ENCODE data around the gene ENOX2.
"Not testable (repeated sequence)": the region's sequence is repeated elsewhere in the genome, so short reads cannot be mapped to it uniquely, and the experiment has no call there.

ENOX2 gene

GRCh38 chrX:130819367-130819766 is 83.6 kb downstream of the ENOX2 start:
- DNase-seq: not testable (repeated sequence)

DNA sequence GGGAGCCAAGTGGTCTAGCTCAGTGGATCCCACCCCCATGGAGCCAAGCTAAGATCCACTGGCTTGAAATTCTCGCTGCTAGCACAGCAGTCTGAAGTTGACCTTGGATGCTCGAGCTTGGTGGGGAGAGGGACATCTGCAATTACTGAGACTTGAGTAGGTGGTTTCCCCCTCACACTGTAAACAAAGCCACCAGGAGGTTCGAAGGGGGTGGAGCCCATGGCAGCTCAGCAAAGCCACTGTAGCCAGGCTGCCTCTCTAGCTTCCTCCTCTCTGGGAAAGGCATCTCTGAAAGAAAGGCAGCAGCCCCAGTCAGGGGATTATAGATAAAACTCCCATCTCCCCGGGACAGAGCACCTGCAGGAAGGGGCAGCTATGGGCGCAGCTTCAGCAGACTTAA is 89.1 kb downstream of the ENOX2 start:
- not testable (repeated sequence) for DNase-seq

GRCh38 chrX:130810561-130810960 is 92.4 kb downstream of the ENOX2 start:
- DNase-seq: no peak

DNA sequence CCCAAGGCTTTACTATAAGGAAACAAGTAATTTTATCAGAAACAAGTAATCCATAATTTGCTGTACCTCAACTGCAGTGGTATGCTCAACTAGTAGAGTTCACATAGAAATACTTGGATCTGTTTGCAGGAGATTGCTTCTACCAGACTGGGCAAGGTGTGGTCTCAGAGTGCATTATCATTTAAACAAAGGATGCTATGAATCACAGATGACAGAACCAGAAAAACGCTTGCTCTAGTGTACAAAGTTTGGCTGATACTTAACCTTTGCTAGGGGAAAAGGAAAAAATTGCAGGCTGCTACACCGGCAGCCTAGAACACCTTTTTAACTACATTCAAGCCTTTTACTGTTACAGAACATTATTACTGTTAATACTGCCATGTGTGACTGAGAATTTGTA is 97.1 kb downstream of the ENOX2 start:
- DNase-seq: no peak

- DNase-seq: no peak
Measured at GRCh38 chrX:130803537-130803936, 99.5 kb downstream of the ENOX2 start.

DNA sequence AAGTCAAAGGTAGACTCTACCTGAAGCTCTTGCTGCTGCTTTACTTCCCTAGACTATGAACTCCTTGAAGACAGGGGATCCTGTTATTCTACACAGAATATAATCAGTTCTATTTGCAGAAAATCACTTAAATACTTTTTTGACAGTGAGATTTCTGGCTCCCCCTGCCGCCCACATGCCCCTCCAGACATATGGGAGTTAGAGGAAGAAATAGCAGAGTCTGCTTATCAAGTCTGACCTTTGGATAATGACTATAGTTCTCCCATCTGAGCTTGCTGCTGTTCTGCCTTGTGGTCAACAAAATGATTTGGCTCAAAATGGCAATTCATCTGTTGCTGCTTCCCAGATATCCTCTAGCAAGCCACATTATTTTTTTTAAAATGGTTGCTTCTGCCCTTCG is 101.1 kb downstream of the ENOX2 start:
- DNase-seq: no peak

GRCh38 chrX:130799393-130799792 is 103.6 kb downstream of the ENOX2 start:
- no peak for DNase-seq

- DNase-seq: no peak
Measured at GRCh38 chrX:130793975-130794374, 109.0 kb downstream of the ENOX2 start.

DNA sequence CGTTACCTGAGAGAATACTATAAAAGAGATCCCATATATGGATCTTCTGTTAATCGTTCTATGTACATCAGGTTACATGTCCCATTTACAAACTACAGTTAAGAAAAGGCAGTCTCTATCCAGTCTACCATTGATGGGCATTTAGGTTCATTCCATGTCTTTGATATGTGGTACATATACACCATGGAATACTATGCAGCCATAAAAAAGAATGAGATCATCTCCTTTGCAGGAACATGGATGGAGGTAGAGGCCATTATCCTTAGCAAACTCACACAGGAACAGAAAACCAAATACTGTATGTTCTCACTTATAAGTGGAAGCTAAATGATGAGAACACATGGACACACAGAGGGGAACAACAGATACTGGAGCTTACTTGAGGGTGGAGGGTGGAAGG is 111.1 kb downstream of the ENOX2 start:
- DNase-seq: not testable (repeated sequence)

GRCh38 chrX:130789793-130790192 is 113.2 kb downstream of the ENOX2 start:
- no peak for DNase-seq

DNA sequence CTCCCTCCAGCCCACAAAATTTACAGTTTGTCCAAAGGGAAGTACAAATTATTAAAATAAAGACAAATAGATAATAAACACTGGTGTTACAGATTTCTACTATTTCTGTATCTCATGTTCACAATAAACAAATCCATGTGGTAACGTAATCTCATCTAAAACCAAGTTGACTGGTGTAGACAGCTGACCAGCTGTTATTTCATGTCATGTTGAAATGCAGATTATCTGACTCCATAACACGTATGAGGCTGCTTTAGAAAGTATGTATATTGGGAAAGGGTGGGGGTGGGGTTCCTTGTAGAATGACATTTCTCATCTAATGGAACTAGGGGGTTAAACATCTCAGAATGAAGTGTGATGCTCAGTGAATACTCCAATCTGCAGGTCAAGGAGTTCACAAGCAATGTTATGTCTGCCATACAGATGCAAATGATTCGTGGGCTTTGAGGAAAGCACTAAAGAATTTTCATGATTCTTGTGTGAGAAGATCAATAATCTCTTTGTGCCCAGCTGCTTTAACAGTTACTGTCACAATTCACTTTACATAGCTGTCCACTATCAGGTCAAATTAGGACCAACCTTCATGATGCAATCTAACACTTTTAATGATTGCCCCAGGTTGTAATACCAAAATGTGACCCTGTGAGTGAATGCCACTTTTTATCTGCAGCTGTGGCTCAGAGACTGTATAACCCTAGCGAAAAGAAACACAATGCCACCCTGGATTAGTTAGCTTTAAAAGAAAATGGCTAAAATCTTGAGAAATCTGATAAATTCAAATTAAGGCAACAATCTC is 114.0 kb downstream of the ENOX2 start:
- DNase-seq: no peak

DNA sequence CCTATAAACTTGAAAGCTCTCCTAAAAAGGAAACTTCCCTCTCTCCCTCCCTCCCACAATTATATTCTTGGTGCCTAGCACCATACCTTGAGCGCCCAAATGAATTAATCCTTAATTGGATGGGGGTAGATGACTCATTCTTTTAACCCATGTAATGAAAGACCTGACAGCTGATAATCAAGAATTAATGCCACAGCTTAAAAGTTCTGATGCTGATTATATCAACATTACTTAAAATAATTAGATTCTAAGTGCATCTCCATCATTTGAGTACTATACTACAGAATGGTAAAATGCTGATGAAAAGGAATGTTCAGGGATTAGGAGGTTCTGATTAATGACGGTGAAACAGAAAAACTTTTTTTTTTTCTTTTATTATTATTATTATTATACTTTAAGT is 117.0 kb downstream of the ENOX2 start:
- DNase-seq: no peak

DNA sequence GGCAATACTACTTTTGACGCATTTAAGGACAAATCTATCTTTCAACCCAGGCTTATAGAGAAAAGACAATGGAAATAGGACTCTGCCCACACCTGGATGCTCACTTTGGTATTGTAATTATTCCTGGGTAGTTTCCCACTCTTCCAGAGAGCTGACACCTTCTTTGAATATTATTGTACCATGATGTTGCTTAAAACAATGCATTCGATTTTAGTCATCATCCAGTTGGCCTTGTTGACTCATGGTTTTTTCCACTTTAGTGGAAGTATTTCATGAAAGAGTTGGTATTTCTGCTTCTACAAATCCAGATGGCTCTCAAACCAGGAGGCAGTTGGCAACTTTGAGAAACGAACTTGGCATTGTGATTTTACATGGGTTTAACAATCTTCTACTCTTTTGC is 124.2 kb downstream of the ENOX2 start:
- DNase-seq: no peak

- DNase-seq: no peak
Measured at GRCh38 chrX:130775849-130776248, 127.2 kb downstream of the ENOX2 start.

GRCh38 chrX:130772776-130773143 is 130.2 kb downstream of the ENOX2 start:
- DNase-seq: no peak

DNA sequence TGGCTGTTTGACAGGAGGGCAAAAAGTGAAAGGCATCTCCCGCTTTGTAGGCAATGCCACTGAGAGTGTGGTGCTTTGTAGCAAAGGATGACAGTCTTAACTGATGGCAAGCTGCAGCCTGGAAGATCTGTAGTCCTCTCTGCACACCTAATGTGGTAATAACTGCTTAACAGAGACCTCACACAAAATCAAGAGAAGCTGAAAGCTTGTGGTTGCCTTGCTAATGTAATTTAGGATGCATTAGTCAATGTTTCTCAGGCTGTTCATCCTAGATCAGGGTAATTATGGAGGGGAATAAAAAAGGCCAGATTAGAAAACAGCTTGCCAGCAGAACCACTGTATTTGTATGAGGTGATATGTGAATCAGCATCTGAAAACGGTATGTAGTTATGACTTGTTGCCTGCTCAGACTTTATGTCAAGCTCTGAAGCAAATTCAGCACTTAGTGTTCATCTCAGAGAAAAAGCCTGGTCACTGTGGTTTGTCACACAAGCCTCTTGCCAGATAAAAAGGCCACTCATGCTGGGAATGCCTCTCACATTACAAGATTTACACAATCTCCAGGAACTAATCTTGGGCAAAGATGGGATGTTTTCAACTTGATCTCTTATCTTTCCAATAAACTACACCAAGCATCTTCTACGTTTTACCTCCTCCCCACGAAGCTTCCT is 130.8 kb downstream of the ENOX2 start:
- no peak for DNase-seq

DNA sequence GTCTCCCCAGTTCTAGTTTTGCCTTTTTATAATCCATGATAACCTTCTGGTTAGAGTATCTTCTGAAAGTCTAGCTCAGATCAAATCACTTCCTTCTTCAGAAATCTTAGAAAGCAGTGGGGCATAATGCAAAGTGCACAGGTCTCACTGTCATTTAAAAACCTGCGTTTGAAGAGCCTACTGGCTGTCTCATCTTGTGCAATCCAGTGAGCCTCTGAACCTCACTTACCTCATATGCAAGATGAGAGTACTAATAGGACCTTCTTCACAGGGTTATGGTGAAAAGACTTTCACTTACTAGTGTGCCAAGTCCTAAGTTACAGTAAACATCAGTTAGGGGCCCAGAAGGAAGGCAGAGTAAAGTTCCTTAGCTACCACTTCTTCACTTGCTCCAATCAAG is 131.4 kb downstream of the ENOX2 start:
- no peak for DNase-seq

GRCh38 chrX:130771230-130771629 is 131.8 kb downstream of the ENOX2 start:
- DNase-seq: no peak

GRCh38 chrX:130770615-130771014 is 132.4 kb downstream of the ENOX2 start:
- no peak for DNase-seq

GRCh38 chrX:130769835-130770234 is 133.2 kb downstream of the ENOX2 start:
- DNase-seq: no peak

GRCh38 chrX:130758072-130758471 is 144.9 kb downstream of the ENOX2 start:
- no peak for DNase-seq

- DNase-seq: no peak
Measured at GRCh38 chrX:130756233-130756632, 146.8 kb downstream of the ENOX2 start.

DNA sequence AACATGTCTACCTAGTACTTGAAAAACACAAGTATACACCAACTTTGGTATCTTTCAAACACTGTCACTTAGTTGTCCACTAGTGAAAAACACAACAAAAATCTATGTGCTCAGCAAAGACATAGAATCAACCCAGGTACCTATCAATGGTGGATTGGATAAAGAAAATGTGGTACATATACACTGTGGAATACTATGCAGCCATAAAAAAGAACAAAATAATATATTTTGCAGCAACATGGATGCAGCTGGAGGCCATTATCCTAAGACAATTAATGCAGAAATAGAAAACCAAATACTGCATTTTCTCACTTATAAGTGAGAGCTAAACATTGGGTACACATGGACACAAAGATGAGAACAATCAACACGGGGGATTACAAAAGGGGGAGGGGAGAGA is 148.7 kb downstream of the ENOX2 start:
- DNase-seq: no peak

- DNase-seq: no peak
Measured at GRCh38 chrX:130746709-130747342, 156.2 kb downstream of the ENOX2 start.

All from stimulated activated CD4-positive, alpha-beta T cell treated with anti-CD3 and anti-CD28 coated beads, Interleukin-2, amount 100 ng/mL, for 24 hours (primary cell).